ENCODE results near the gene PLA2G5. TPM values are rescaled to one million over a fixed set of nuclear protein-coding genes. Genes with fewer than 3 reads are reported as not detected.
A peak's percentile ranks its signal among the peaks of the same experiment; 100 is the strongest.

Gene PLA2G5
- total RNA-seq, 2 donors from 2014 or later, result not detected

GRCh38 chr1:20112279-20113000, 42.4 kb downstream of the PLA2G5 start:
- Histone ChIP-seq H3K27me3 (ENCODE audit: control insufficient read depth, insufficient read depth, low read length, poor library complexity, severe bottlenecking) (no peaks in the 10 kb centered on the region), H3K9me3 (ENCODE audit: control insufficient read depth, low read length) (no peaks in the 10 kb centered on the region), H3K4me1 (ENCODE audit: control insufficient read depth, insufficient read depth, low read length) (no peaks in the 10 kb centered on the region), H3K27ac (ENCODE audit: low read depth, low read length) (no peak overlapping the region), H3K36me3 (ENCODE audit: control insufficient read depth, insufficient read depth, low read length) (no peaks in the 10 kb centered on the region), H3K4me3 (ENCODE audit: low read length) (no peak overlapping the region), H3K9ac (ENCODE audit: extremely low read depth, low read length, poor library complexity, severe bottlenecking) (no peak overlapping the region)
- no peaks in the 10 kb centered on the region for H3K9me3 Mint-ChIP-seq
- no peak for DNase-seq
- TF ChIP-seq, protein P1, sequence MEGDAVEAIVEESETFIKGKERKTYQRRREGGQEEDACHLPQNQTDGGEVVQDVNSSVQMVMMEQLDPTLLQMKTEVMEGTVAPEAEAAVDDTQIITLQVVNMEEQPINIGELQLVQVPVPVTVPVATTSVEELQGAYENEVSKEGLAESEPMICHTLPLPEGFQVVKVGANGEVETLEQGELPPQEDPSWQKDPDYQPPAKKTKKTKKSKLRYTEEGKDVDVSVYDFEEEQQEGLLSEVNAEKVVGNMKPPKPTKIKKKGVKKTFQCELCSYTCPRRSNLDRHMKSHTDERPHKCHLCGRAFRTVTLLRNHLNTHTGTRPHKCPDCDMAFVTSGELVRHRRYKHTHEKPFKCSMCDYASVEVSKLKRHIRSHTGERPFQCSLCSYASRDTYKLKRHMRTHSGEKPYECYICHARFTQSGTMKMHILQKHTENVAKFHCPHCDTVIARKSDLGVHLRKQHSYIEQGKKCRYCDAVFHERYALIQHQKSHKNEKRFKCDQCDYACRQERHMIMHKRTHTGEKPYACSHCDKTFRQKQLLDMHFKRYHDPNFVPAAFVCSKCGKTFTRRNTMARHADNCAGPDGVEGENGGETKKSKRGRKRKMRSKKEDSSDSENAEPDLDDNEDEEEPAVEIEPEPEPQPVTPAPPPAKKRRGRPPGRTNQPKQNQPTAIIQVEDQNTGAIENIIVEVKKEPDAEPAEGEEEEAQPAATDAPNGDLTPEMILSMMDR (conservative IDR thresholded peaks at IDR 0.05), result no peak
- peaks cover 9% of the 10 kb centered on the region for H3K27me3 Mint-ChIP-seq (ENCODE audit: insufficient read depth)
- WGBS, 2 experiments (ENCODE audit: insufficient coverage in 1 of 2, insufficient read length in 1 of 2), result 84 to 94% methylated on average over 2 to 3 of the region's 3 CpGs
- no peaks in the 10 kb centered on the region for H3K36me3 Mint-ChIP-seq (ENCODE audit: low read depth)
- H3K4me3 Mint-ChIP-seq, result no peak overlapping the region
- H3K27ac Mint-ChIP-seq, result no peak overlapping the region
- peaks cover 4% of the 10 kb centered on the region for H3K4me1 Mint-ChIP-seq

- TF ChIP-seq, protein P1 (conservative IDR thresholded peaks at IDR 0.05), result no peak
- Mint-ChIP-seq H3K9me3 (no peaks in the 10 kb centered on the region), H3K27ac (no peak overlapping the region), H3K4me1 (peaks cover 4% of the 10 kb centered on the region), H3K27me3 (ENCODE audit: insufficient read depth) (peaks cover 9% of the 10 kb centered on the region), H3K36me3 (ENCODE audit: low read depth) (no peaks in the 10 kb centered on the region), H3K4me3 (no peak overlapping the region)
- WGBS, 2 experiments (ENCODE audit: insufficient coverage in 1 of 2, insufficient read length in 1 of 2), result 82 to 83% methylated on average over 11 to 15 of the region's 15 CpGs
- Histone ChIP-seq H3K4me1 (ENCODE audit: control insufficient read depth, insufficient read depth, low read length) (no peaks in the 10 kb centered on the region), H3K4me3 (ENCODE audit: low read length) (no peak overlapping the region), H3K27ac (ENCODE audit: low read depth, low read length) (no peak overlapping the region), H3K27me3 (ENCODE audit: control insufficient read depth, insufficient read depth, low read length, poor library complexity, severe bottlenecking) (no peaks in the 10 kb centered on the region), H3K9me3 (ENCODE audit: control insufficient read depth, low read length) (no peaks in the 10 kb centered on the region), H3K9ac (ENCODE audit: extremely low read depth, low read length, poor library complexity, severe bottlenecking) (no peak overlapping the region), H3K36me3 (ENCODE audit: control insufficient read depth, insufficient read depth, low read length) (no peaks in the 10 kb centered on the region)
- no peak for DNase-seq
Observed at GRCh38 chr1:20114021-20114648, 44.1 kb downstream of the PLA2G5 start.

DNA sequence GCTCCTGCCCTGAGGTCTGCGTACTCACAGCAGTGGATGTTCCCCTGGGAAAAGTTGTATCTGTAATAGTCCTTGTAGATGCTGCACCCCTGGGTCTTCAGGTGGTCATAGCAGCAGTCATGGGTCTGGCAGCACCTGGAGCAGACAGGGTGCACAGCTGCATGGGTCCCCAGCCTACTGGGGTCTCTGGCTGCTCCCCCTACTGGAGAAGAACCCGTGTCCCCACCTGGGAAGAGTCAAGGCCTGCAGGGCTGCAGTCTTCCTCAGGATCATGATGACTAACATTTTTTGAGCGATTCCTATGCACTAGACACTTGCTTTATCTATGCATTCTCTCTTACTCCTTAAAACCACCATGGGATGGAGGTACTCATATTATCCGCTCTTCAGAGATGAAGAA, 45.5 kb downstream of the PLA2G5 start:
- no peaks in the 10 kb centered on the region for H3K9me3 Mint-ChIP-seq
- H3K36me3 Mint-ChIP-seq (ENCODE audit: low read depth), result no peaks in the 10 kb centered on the region
- peaks cover 9% of the 10 kb centered on the region for H3K27me3 Mint-ChIP-seq (ENCODE audit: insufficient read depth)
- Histone ChIP-seq H3K36me3 (ENCODE audit: control insufficient read depth, insufficient read depth, low read length) (no peaks in the 10 kb centered on the region), H3K9me3 (ENCODE audit: control insufficient read depth, low read length) (no peaks in the 10 kb centered on the region), H3K27ac (ENCODE audit: low read depth, low read length) (no peak overlapping the region), H3K27me3 (ENCODE audit: control insufficient read depth, insufficient read depth, low read length, poor library complexity, severe bottlenecking) (no peaks in the 10 kb centered on the region), H3K4me3 (ENCODE audit: low read length) (no peak overlapping the region), H3K4me1 (ENCODE audit: control insufficient read depth, insufficient read depth, low read length) (no peaks in the 10 kb centered on the region), H3K9ac (ENCODE audit: extremely low read depth, low read length, poor library complexity, severe bottlenecking) (no peak overlapping the region)
- 82 to 91% methylated on average over 3 to 4 of the region's 4 CpGs for WGBS, 2 experiments (ENCODE audit: insufficient coverage in 1 of 2, insufficient read length in 1 of 2)
- DNase-seq, result no peak
- TF ChIP-seq, protein P1 (conservative IDR thresholded peaks at IDR 0.05), result peak; percentile 56
- peaks cover 4% of the 10 kb centered on the region for H3K4me1 Mint-ChIP-seq
- no peak overlapping the region for H3K27ac Mint-ChIP-seq
- H3K4me3 Mint-ChIP-seq, result no peak overlapping the region

Measured in endodermal cell (in vitro differentiated cells).